Suprapubic skin (tissue), 3 donors: ENCODE measurements around the gene HK3.
"Not testable (repeated sequence)": the region's sequence is repeated elsewhere in the genome, so short reads cannot be mapped to it uniquely, and the experiment has no call there.

ENCODE experiments used
- EP300 ChIP-seq: sonication (generic); formaldehyde crosslinking; IDR thresholded peaks from one replicate; pipeline ENCODE4 v1.6.1; 2017; ENCODE audit warnings: antibody characterized with exemption
- TF ChIP-seq, protein P1 (sequence below), 2 donors: fragments of 200-600 bp in 1 of 2; fragments of 450-650 bp in 1 of 2; sonication (generic) in 1 of 2; IDR thresholded peaks; one replicate each; pipeline ENCODE4 v1.5.1; 2016 to 2019; ENCODE audit warnings: antibody characterized with exemption in 2 of 2, mild to moderate bottlenecking in 1 of 2, moderate library complexity in 1 of 2

- not testable (repeated sequence) for TF ChIP-seq EP300
- TF ChIP-seq, protein P1, sequence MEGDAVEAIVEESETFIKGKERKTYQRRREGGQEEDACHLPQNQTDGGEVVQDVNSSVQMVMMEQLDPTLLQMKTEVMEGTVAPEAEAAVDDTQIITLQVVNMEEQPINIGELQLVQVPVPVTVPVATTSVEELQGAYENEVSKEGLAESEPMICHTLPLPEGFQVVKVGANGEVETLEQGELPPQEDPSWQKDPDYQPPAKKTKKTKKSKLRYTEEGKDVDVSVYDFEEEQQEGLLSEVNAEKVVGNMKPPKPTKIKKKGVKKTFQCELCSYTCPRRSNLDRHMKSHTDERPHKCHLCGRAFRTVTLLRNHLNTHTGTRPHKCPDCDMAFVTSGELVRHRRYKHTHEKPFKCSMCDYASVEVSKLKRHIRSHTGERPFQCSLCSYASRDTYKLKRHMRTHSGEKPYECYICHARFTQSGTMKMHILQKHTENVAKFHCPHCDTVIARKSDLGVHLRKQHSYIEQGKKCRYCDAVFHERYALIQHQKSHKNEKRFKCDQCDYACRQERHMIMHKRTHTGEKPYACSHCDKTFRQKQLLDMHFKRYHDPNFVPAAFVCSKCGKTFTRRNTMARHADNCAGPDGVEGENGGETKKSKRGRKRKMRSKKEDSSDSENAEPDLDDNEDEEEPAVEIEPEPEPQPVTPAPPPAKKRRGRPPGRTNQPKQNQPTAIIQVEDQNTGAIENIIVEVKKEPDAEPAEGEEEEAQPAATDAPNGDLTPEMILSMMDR (IDR thresholded peaks at IDR 0.05): not testable (repeated sequence)
Observed at GRCh38 chr5:176872586-176872985, 26.6 kb downstream of the HK3 start.
